Neural crest cell (in vitro differentiated cells): ENCODE data around the gene GABRB1. TPM values are rescaled to one million over a fixed set of nuclear protein-coding genes. Genes with fewer than 3 reads are reported as not detected.

Source experiments
- DNase-seq: peaks from one replicate; pipeline ENCODE4 v3.0.0; 2021; ENCODE audit warnings: low read depth, mixed read lengths, low spot score
- H3K27ac Mint-ChIP-seq: one replicate; pipeline ENCODE4 v1.8.0; 2021; ENCODE audit warnings: mild to moderate bottlenecking, mixed read lengths; ENCODE audit not compliant: unreplicated experiment
- H3K27me3 Mint-ChIP-seq: 2 replicates; pipeline ENCODE4 v1.8.0; 2021; ENCODE audit warnings: low read depth, mild to moderate bottlenecking, mixed read lengths
- H3K36me3 Mint-ChIP-seq: 2 replicates; pipeline ENCODE4 v1.8.0; 2021; ENCODE audit warnings: low read depth, mild to moderate bottlenecking, mixed read lengths
- H3K4me1 Mint-ChIP-seq: 2 replicates; pipeline ENCODE4 v1.8.0; 2021; ENCODE audit warnings: mixed read lengths
- H3K4me3 Mint-ChIP-seq: one replicate; pipeline ENCODE4 v1.8.0; 2021; ENCODE audit warnings: mild to moderate bottlenecking, mixed read lengths
- H3K9me3 Mint-ChIP-seq: 2 replicates; pipeline ENCODE4 v1.8.0; 2021; ENCODE audit warnings: mixed read lengths
- CTCF ChIP-seq: fragments of 200-600 bp; sonication (generic); conservative IDR thresholded peaks from 2 replicates; pipeline ENCODE4 v1.5.0; 2021; ENCODE audit warnings: antibody characterized with exemption, mild to moderate bottlenecking
- total RNA-seq: library from RNA; stranded (reverse); gene quantifications from 2 replicates; pipeline ENCODE4 v1.2.1, GENCODE V29; 2021

The GABRB1 gene
- total RNA-seq, 1 donor from 2014 or later: not detected

- Mint-ChIP-seq H3K4me3 (no peak overlapping the region), H3K27me3 (no peaks in the 10 kb centered on the region), H3K27ac (no peak overlapping the region), H3K36me3 (no peaks in the 10 kb centered on the region), H3K9me3 (peaks cover under 1% of the 10 kb centered on the region), H3K4me1 (no peaks in the 10 kb centered on the region)
- TF ChIP-seq CTCF: no peak
- no peak for DNase-seq
Observed at GRCh38 chr4:47160095-47160494, 128.7 kb downstream of the GABRB1 start.

- Mint-ChIP-seq H3K36me3 (no peaks in the 10 kb centered on the region), H3K4me1 (no peaks in the 10 kb centered on the region), H3K27ac (no peak overlapping the region), H3K27me3 (no peaks in the 10 kb centered on the region), H3K4me3 (no peak overlapping the region), H3K9me3 (peaks cover 3% of the 10 kb centered on the region)
- no peak for TF ChIP-seq CTCF
- no peak for DNase-seq
Observed at GRCh38 chr4:47167081-47168035, 136.0 kb downstream of the GABRB1 start.

GRCh38 chr4:47184083-47184482 lies 152.7 kb downstream of the GABRB1 start:
- DNase-seq: no peak
- no peak for TF ChIP-seq CTCF
- H3K4me3 Mint-ChIP-seq: no peak overlapping the region
- no peaks in the 10 kb centered on the region for H3K4me1 Mint-ChIP-seq
- no peaks in the 10 kb centered on the region for H3K36me3 Mint-ChIP-seq
- no peak overlapping the region for H3K27ac Mint-ChIP-seq
- no peaks in the 10 kb centered on the region for H3K9me3 Mint-ChIP-seq
- H3K27me3 Mint-ChIP-seq: no peaks in the 10 kb centered on the region

GRCh38 chr4:47185761-47186160 lies 154.4 kb downstream of the GABRB1 start:
- no peak for DNase-seq
- Mint-ChIP-seq H3K4me1 (no peaks in the 10 kb centered on the region), H3K36me3 (no peaks in the 10 kb centered on the region), H3K4me3 (no peak overlapping the region), H3K27ac (no peak overlapping the region), H3K27me3 (no peaks in the 10 kb centered on the region), H3K9me3 (no peaks in the 10 kb centered on the region)
- TF ChIP-seq CTCF: no peak

GRCh38 chr4:47187608-47188007 lies 156.2 kb downstream of the GABRB1 start:
- no peak for TF ChIP-seq CTCF
- Mint-ChIP-seq H3K27me3 (no peaks in the 10 kb centered on the region), H3K4me1 (no peaks in the 10 kb centered on the region), H3K9me3 (no peaks in the 10 kb centered on the region), H3K36me3 (no peaks in the 10 kb centered on the region), H3K4me3 (no peak overlapping the region), H3K27ac (no peak overlapping the region)
- DNase-seq: no peak
